HTERT RPE-1 (cell line): ENCODE data around the gene SERPINB12.

ENCODE experiments used
- in situ Hi-C: fragments of 300-500 bp; cut with MboI; formaldehyde crosslinking; loops from 4 replicates; pipeline ENCODE4 v1.14.3; 2020; ENCODE audit warnings: low sequenced_read_pairs

SERPINB12 gene

GRCh38 chr18:63550068-63550467, 7.9 kb downstream of the SERPINB12 start:
- in situ Hi-C loops = no loop called here

GRCh38 chr18:63551769-63552168, 9.6 kb downstream of the SERPINB12 start:
- in situ Hi-C loops = no loop called here

GRCh38 chr18:63552581-63552980, 10.4 kb downstream of the SERPINB12 start:
- in situ Hi-C loops = no loop called here

GRCh38 chr18:63553081-63553480, 10.9 kb downstream of the SERPINB12 start:
- in situ Hi-C loops = no loop called here

- in situ Hi-C loops = no loop called here
Observed at GRCh38 chr18:63559567-63560491, 17.7 kb downstream of the SERPINB12 start.

- in situ Hi-C loops = no loop called here
Observed at GRCh38 chr18:63562284-63562683, 20.1 kb downstream of the SERPINB12 start.

GRCh38 chr18:63564021-63564420, 21.9 kb downstream of the SERPINB12 start:
- in situ Hi-C loops = no loop called here

GRCh38 chr18:63564561-63564960, 22.4 kb downstream of the SERPINB12 start:
- in situ Hi-C loops = no loop called here

- in situ Hi-C loops = no loop called here
Observed at GRCh38 chr18:63567276-63567675, 25.1 kb downstream of the SERPINB12 start.

- in situ Hi-C loops = no loop called here
Observed at GRCh38 chr18:63567825-63568224, 25.7 kb downstream of the SERPINB12 start.

- in situ Hi-C loops = no loop called here
Observed at GRCh38 chr18:63570721-63571120, 28.6 kb downstream of the SERPINB12 start.

GRCh38 chr18:63575681-63576080, 33.5 kb downstream of the SERPINB12 start:
- in situ Hi-C loops = no loop called here

- in situ Hi-C loops = no loop called here
Observed at GRCh38 chr18:63578357-63578958, 36.3 kb downstream of the SERPINB12 start.

GRCh38 chr18:63579616-63580015, 37.4 kb downstream of the SERPINB12 start:
- in situ Hi-C loops = no loop called here

- in situ Hi-C loops = no loop called here
Observed at GRCh38 chr18:63585988-63586387, 43.8 kb downstream of the SERPINB12 start.

- in situ Hi-C loops = no loop called here
Observed at GRCh38 chr18:63586431-63586830, 44.3 kb downstream of the SERPINB12 start.

- in situ Hi-C loops = no loop called here
Observed at GRCh38 chr18:63586966-63587365, 44.8 kb downstream of the SERPINB12 start, which contains the start of gene SERPINB13. TSS of gene SERPINB13 (plus strand) at chr18:63587343. CDS start at chr18:63588668, 1,325 bp downstream.

GRCh38 chr18:63588909-63589308, 46.7 kb downstream of the SERPINB12 start:
- in situ Hi-C loops = no loop called here

- in situ Hi-C loops = no loop called here
Observed at GRCh38 chr18:63590373-63590772, 48.2 kb downstream of the SERPINB12 start.

- in situ Hi-C loops = no loop called here
Observed at GRCh38 chr18:63590966-63591695, 49.0 kb downstream of the SERPINB12 start.

- in situ Hi-C loops = no loop called here
Observed at GRCh38 chr18:63591725-63592124, 49.6 kb downstream of the SERPINB12 start.
